Measurements from ENCODE around the gene VWCE.

- TF ChIP-seq EED (IDR thresholded peaks at IDR 0.05; ENCODE audit: low read depth): no peak
- TF ChIP-seq EP300 (IDR thresholded peaks at IDR 0.05; ENCODE audit: borderline replicate concordance in 1 of 2, control insufficient read depth in 1 of 2, low read depth in 2 of 2, low read length in 2 of 2): no peak
- TF ChIP-seq RUNX3 (IDR thresholded peaks at IDR 0.05; ENCODE audit: low read length): peak; percentile 15; the same call in 1 of the 2 replicates
- no peak for TF ChIP-seq ZBTB11 (CRISPR knock-in tag; IDR thresholded peaks at IDR 0.05)
- TF ChIP-seq TARDBP (IDR thresholded peaks at IDR 0.05; ENCODE audit: borderline replicate concordance): no peak
- TF ChIP-seq NR2C2 (IDR thresholded peaks at IDR 0.05; ENCODE audit: borderline replicate concordance, control insufficient read depth, insufficient read length, low read depth): no peak
- TF ChIP-seq, protein P1, sequence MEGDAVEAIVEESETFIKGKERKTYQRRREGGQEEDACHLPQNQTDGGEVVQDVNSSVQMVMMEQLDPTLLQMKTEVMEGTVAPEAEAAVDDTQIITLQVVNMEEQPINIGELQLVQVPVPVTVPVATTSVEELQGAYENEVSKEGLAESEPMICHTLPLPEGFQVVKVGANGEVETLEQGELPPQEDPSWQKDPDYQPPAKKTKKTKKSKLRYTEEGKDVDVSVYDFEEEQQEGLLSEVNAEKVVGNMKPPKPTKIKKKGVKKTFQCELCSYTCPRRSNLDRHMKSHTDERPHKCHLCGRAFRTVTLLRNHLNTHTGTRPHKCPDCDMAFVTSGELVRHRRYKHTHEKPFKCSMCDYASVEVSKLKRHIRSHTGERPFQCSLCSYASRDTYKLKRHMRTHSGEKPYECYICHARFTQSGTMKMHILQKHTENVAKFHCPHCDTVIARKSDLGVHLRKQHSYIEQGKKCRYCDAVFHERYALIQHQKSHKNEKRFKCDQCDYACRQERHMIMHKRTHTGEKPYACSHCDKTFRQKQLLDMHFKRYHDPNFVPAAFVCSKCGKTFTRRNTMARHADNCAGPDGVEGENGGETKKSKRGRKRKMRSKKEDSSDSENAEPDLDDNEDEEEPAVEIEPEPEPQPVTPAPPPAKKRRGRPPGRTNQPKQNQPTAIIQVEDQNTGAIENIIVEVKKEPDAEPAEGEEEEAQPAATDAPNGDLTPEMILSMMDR (IDR thresholded peaks at IDR 0.05 in 2 of 3, conservative IDR thresholded peaks at IDR 0.05 in 1 of 3; ENCODE audit: control insufficient read depth in 2 of 3, extremely low read depth in 1 of 3, insufficient read depth in 1 of 3, low read depth in 3 of 3, low read length in 3 of 3): no peak
- no peak for TF ChIP-seq ZNF274 (IDR thresholded peaks at IDR 0.05; ENCODE audit: insufficient read depth, insufficient read length)
- TF ChIP-seq CBFB (IDR thresholded peaks at IDR 0.05; ENCODE audit: low read depth): no peak
- no peak for TF ChIP-seq ZNF207 (IDR thresholded peaks at IDR 0.05; ENCODE audit: borderline replicate concordance)
- TF ChIP-seq CHD4 (IDR thresholded peaks at IDR 0.05): no peak
- TF ChIP-seq SMC3 (IDR thresholded peaks at IDR 0.05; ENCODE audit: borderline replicate concordance, low read length): no peak
- TF ChIP-seq RBBP5 (conservative IDR thresholded peaks at IDR 0.05): no peak
These were observed 24.6 kb downstream of the VWCE start for GRCh38 chr11:61270354-61271076.
